ENCODE data around the gene ATG2B.
"Not testable (repeated sequence)": the region's sequence is repeated elsewhere in the genome, so short reads cannot be mapped to it uniquely, and the experiment has no call there.

The ATG2B gene

DNA sequence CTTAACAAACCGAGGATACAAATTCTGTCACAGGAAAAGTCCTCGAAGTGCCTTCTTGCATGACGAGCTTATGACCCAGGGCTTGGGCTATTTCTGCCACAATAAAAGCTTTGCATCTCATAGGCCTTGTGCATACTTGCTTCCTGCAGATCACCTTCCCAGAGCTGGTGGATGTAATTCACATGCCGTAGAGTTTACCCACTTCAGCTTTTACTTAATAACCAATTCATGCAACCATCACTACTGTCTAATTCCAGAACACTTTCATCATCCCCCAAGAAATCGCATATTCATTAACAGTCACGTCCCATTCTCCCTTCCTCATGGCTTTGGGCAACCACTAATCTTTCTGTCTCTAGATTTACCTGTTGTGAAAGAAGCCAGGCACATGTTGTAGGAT is 116.1 kb downstream of the ATG2B start:
- Histone ChIP-seq H3K79me2 (no peaks in the 10 kb centered on the region), H3K4me3 (ENCODE audit: low read depth, low read length) (no peak overlapping the region), H3K9ac (no peak overlapping the region), H3K4me2 (ENCODE audit: low read length) (no peak overlapping the region), H2AFZ (no peak overlapping the region), H3K27ac (no peak overlapping the region), H3K4me1 (no peaks in the 10 kb centered on the region), H3K27me3 (ENCODE audit: control insufficient read depth, insufficient read depth, low read length) (no peaks in the 10 kb centered on the region), H3K9me3 (ENCODE audit: control insufficient read depth, low read length) (no peaks in the 10 kb centered on the region), H3K36me3 (ENCODE audit: control insufficient read depth, insufficient read depth, low read length) (no peaks in the 10 kb centered on the region)
- TF ChIP-seq CTCF (IDR thresholded peaks at IDR 0.05): no peak

- H3K4me1 ChIP-seq: no peaks in the 10 kb centered on the region
- H3K4me3 ChIP-seq (ENCODE audit: low read depth, low read length): no peak overlapping the region
- H3K36me3 ChIP-seq (ENCODE audit: control insufficient read depth, insufficient read depth, low read length): no peaks in the 10 kb centered on the region
- no peaks in the 10 kb centered on the region for H3K79me2 ChIP-seq
- H3K27me3 ChIP-seq (ENCODE audit: control insufficient read depth, insufficient read depth, low read length): no peaks in the 10 kb centered on the region
- no peaks in the 10 kb centered on the region for H3K9me3 ChIP-seq (ENCODE audit: control insufficient read depth, low read length)
- H3K4me2 ChIP-seq (ENCODE audit: low read length): no peak overlapping the region
- H2AFZ ChIP-seq: no peak overlapping the region
- H3K9ac ChIP-seq: no peak overlapping the region
- TF ChIP-seq CTCF (IDR thresholded peaks at IDR 0.05): no peak
- H3K27ac ChIP-seq: no peak overlapping the region
Observed at GRCh38 chr14:96246539-96246847, 116.6 kb downstream of the ATG2B start.

DNA sequence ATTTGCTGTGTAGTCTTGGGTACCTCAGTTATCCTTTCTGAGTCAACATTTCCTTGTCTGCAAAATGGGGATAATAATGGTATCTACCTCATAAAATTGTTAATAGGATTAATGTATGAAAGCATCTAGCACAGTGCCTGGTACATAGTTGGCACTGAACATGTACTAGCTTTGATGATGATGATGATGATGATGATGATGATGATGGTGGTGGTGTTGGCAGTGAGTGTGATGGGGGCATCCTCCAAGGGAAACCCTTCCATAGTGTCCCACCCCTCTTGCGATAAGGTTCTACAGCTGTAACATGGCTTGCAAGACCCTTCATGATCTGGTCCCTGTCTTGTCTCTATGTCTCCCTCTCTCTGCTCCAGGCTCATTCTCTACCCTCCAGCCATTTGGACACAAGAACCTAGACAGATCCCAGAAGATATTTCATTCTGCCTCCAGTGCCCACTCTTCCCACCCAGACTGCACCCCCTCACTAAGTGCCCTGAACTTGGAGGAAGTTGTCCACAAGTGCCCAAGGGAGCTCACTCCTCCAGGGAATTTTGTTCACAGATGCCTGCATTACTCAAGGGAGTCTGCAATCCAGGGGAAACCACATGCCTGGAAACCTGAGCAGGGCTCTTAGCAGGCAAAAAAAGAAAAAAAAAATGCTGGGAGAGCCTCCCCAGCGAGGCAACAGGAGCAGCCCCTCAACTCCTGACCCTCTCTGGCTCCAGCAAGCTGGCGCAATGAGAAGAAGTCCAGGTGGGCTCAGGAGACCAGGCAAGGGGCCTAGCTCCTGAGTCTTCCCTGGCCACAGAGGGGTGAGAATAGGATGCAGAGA is 117.2 kb downstream of the ATG2B start:
- H3K27ac ChIP-seq: no peak overlapping the region
- no peaks in the 10 kb centered on the region for H3K27me3 ChIP-seq (ENCODE audit: control insufficient read depth, insufficient read depth, low read length)
- H3K36me3 ChIP-seq (ENCODE audit: control insufficient read depth, insufficient read depth, low read length): no peaks in the 10 kb centered on the region
- no peak overlapping the region for H3K4me2 ChIP-seq (ENCODE audit: low read length)
- TF ChIP-seq CTCF (IDR thresholded peaks at IDR 0.05): no peak
- H3K9ac ChIP-seq: no peak overlapping the region
- no peak overlapping the region for H2AFZ ChIP-seq
- H3K4me3 ChIP-seq (ENCODE audit: low read depth, low read length): no peak overlapping the region
- no peaks in the 10 kb centered on the region for H3K9me3 ChIP-seq (ENCODE audit: control insufficient read depth, low read length)
- no peaks in the 10 kb centered on the region for H3K79me2 ChIP-seq
- no peaks in the 10 kb centered on the region for H3K4me1 ChIP-seq

DNA sequence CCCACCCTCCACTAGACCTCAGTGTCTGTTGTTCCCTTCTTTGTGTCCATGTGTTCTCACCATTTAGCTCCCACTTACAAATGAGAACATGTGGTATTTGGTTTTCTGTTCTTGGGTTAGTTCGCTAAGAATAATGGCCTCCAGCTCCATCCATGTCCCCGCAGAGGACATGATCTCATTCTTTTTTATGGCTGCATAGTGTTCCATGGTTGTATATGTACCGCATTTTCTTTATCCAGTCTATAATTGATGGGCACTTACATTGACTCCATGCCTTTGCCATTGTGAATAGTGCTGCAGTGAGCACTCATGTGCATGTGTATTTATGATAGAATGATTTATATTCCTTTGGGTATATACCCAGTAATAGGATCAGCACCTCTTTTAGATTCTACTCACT is 118.1 kb downstream of the ATG2B start:
- H3K27me3 ChIP-seq (ENCODE audit: control insufficient read depth, insufficient read depth, low read length); H3K4me1 ChIP-seq; H3K9me3 ChIP-seq (ENCODE audit: control insufficient read depth, low read length); H3K79me2 ChIP-seq; H3K36me3 ChIP-seq (ENCODE audit: control insufficient read depth, insufficient read depth, low read length); H3K27ac ChIP-seq; H3K4me3 ChIP-seq (ENCODE audit: low read depth, low read length); H3K4me2 ChIP-seq (ENCODE audit: low read length); H3K9ac ChIP-seq; H2AFZ ChIP-seq: not testable (repeated sequence)

DNA sequence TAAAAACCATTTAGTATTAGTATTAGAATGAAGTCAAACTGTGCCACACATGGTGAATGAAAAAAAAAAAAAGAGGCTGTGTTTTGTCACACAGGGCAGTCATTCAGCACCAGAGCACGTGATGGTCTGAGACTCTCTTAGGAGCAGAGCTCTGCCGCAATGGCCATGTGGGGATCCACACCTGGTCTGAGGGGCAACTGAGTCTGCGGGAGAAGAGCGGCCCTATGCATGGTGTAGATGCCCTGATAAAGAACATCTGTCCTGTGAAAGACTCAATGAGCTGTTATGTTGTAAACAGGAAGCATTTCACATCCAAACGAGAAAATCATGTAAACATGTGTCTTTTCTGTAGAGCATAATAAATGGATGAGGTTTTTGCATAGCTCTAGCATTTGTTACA is 119.4 kb downstream of the ATG2B start:
- H3K27me3 ChIP-seq (ENCODE audit: control insufficient read depth, insufficient read depth, low read length): no peaks in the 10 kb centered on the region
- no peaks in the 10 kb centered on the region for H3K79me2 ChIP-seq
- no peak overlapping the region for H3K4me2 ChIP-seq (ENCODE audit: low read length)
- no peak overlapping the region for H3K4me3 ChIP-seq (ENCODE audit: low read depth, low read length)
- H3K4me1 ChIP-seq: no peaks in the 10 kb centered on the region
- H3K36me3 ChIP-seq (ENCODE audit: control insufficient read depth, insufficient read depth, low read length): no peaks in the 10 kb centered on the region
- H2AFZ ChIP-seq: no peak overlapping the region
- H3K9ac ChIP-seq: no peak overlapping the region
- no peak for TF ChIP-seq CTCF (IDR thresholded peaks at IDR 0.05)
- H3K9me3 ChIP-seq (ENCODE audit: control insufficient read depth, low read length): no peaks in the 10 kb centered on the region
- no peak overlapping the region for H3K27ac ChIP-seq

All from parathyroid adenoma (tissue), 2 donors.